ENCODE measurements around the gene ZMYND8.

GRCh38 chr20:47188540-47188939, 168.0 kb downstream of the ZMYND8 start:
- TF ChIP-seq CTCF (IDR thresholded peaks at IDR 0.05) (no peak), POLR2A (IDR thresholded peaks at IDR 0.05; ENCODE audit: low read depth) (no peak)
